DMS53 treated with DMSO at 0.1 percent for 48 hours (cell line): ENCODE data around the gene PLEKHM1.
"Not testable (repeated sequence)": the region's sequence is repeated elsewhere in the genome, so short reads cannot be mapped to it uniquely, and the experiment has no call there.

Experiments
- DNase-seq: peaks from one replicate; lab custom pipeline; 2025; ENCODE audit not compliant: unreplicated experiment; lab: John Stamatoyannopoulos, UW

The PLEKHM1 gene

GRCh38 chr17:45461524-45462327, 28.8 kb downstream of the PLEKHM1 start:
- peak; percentile 94 for DNase-seq

GRCh38 chr17:45460422-45460821, 30.1 kb downstream of the PLEKHM1 start:
- not testable (repeated sequence) for DNase-seq

- DNase-seq, result not testable (repeated sequence)
These were observed 36.2 kb downstream of the PLEKHM1 start for GRCh38 chr17:45454341-45454740.

- DNase-seq, result not testable (repeated sequence)
These were observed 36.8 kb downstream of the PLEKHM1 start for GRCh38 chr17:45453731-45454130.

- not testable (repeated sequence) for DNase-seq
These were observed 37.3 kb downstream of the PLEKHM1 start for GRCh38 chr17:45453225-45453534.

- DNase-seq, result not testable (repeated sequence)
These were observed 37.9 kb downstream of the PLEKHM1 start for GRCh38 chr17:45452329-45453224.

- DNase-seq, result not testable (repeated sequence)
These were observed 38.9 kb downstream of the PLEKHM1 start for GRCh38 chr17:45451660-45452059.

- no peak for DNase-seq
These were observed 39.4 kb downstream of the PLEKHM1 start for GRCh38 chr17:45451131-45451530.

- not testable (repeated sequence) for DNase-seq
These were observed 40.7 kb downstream of the PLEKHM1 start for GRCh38 chr17:45449708-45450329.

GRCh38 chr17:45449260-45449659, 41.3 kb downstream of the PLEKHM1 start:
- not testable (repeated sequence) for DNase-seq

GRCh38 chr17:45448483-45448882, 42.0 kb downstream of the PLEKHM1 start:
- DNase-seq, result not testable (repeated sequence)

GRCh38 chr17:45448066-45448465, 42.5 kb downstream of the PLEKHM1 start:
- not testable (repeated sequence) for DNase-seq

- not testable (repeated sequence) for DNase-seq
These were observed 42.9 kb downstream of the PLEKHM1 start for GRCh38 chr17:45447650-45448049.

GRCh38 chr17:45446872-45447625, 43.5 kb downstream of the PLEKHM1 start:
- DNase-seq, result not testable (repeated sequence)

GRCh38 chr17:45445901-45446743, 44.4 kb downstream of the PLEKHM1 start:
- not testable (repeated sequence) for DNase-seq

GRCh38 chr17:45444856-45445820, 45.4 kb downstream of the PLEKHM1 start:
- DNase-seq, result not testable (repeated sequence)

- not testable (repeated sequence) for DNase-seq
These were observed 46.2 kb downstream of the PLEKHM1 start for GRCh38 chr17:45444301-45444700.
